GM23338 (cell line): ENCODE measurements around the gene SMAD3. TPM values are rescaled to one million over a fixed set of nuclear protein-coding genes. Genes with fewer than 3 reads are reported as not detected.

Source experiments
- EZH2phosphoT487 ChIP-seq: fragments of 200-600 bp; sonication (generic); IDR thresholded peaks from one replicate; pipeline ENCODE4 v1.8.1; 2018; ENCODE audit warnings: antibody characterized with exemption; ENCODE audit not compliant: unreplicated experiment
- JUNB ChIP-seq: IDR thresholded peaks from one replicate; pipeline ENCODE4 v1.6.1; 2016; ENCODE audit warnings: antibody characterized with exemption; ENCODE audit not compliant: unreplicated experiment
- NANOG ChIP-seq: IDR thresholded peaks from 2 replicates; pipeline ENCODE4 v1.6.1; 2016; ENCODE audit warnings: antibody characterized with exemption, borderline replicate concordance
- REST ChIP-seq: IDR thresholded peaks from one replicate; pipeline ENCODE4 v1.6.1; 2018; ENCODE audit warnings: antibody characterized with exemption; ENCODE audit not compliant: unreplicated experiment
- ZNF462 ChIP-seq: fragments of 250-450 bp; sonication (Bioruptor Pico); IDR thresholded peaks from 2 replicates; pipeline ENCODE4 v1.5.0; 2020; ENCODE audit warnings: mild to moderate bottlenecking, moderate library complexity
- polyA plus RNA-seq: library from polyadenylated mRNA; unstranded; fragments of >200 nt; fragmentation: Nextera tagmentation; extraction: Ambion mirVana; gene quantifications from 2 replicates; pipeline ENCODE4 v1.2.1, GENCODE V29; 2016
- total RNA-seq: library from RNA; depleted of rRNA; stranded (reverse); fragments of >200 nt; shearing (Covaris generic); gene quantifications from 2 replicates; pipeline ENCODE4 v1.2.3, GENCODE V29; 2014

The SMAD3 gene
- total and polyA plus RNA-seq, 2 experiments from 2014 or later, result 4.9 to 11.6 TPM

GRCh38 chr15:67035886-67036285 lies 29.5 kb upstream of the SMAD3 start (continued):
- TF ChIP-seq ZNF462 (CRISPR knock-in tag) (no peak), NANOG (no peak), REST (no peak), EZH2phosphoT487 (no peak), JUNB (no peak)
